ENCODE data around the gene NSRP1. TPM values are rescaled to one million over a fixed set of nuclear protein-coding genes. Genes with fewer than 3 reads are reported as not detected.
"Not testable (repeated sequence)": the region's sequence is repeated elsewhere in the genome, so short reads cannot be mapped to it uniquely, and the experiment has no call there.

Gene NSRP1
- total RNA-seq, 1 donor from 2014 or later, result 17.2 TPM

- ATAC-seq (ENCODE audit: poor library complexity) (no peak), DNase-seq (no peak)
- intact Hi-C loops (cut with DNase I), result no loop called here
Measured at GRCh38 chr17:30165960-30166359, 49.3 kb downstream of the NSRP1 start.

- no peak for ATAC-seq (ENCODE audit: poor library complexity)
- intact Hi-C loops (cut with DNase I), result no loop called here
Measured at GRCh38 chr17:30170415-30170987, 53.9 kb downstream of the NSRP1 start.

GRCh38 chr17:30172560-30172959 lies 55.9 kb downstream of the NSRP1 start:
- DNase-seq (no peak), ATAC-seq (ENCODE audit: poor library complexity) (no peak)
- intact Hi-C loops (cut with DNase I), result no loop called here

More at GRCh38 chr17:30170415-30170987, 53.9 kb downstream of the NSRP1 start:
- no peak for DNase-seq

- DNase-seq, result no peak
- intact Hi-C loops (cut with DNase I), result no loop called here
- ATAC-seq (ENCODE audit: poor library complexity), result no peak
Measured at GRCh38 chr17:30173649-30174048, 57.0 kb downstream of the NSRP1 start.

- no peak for DNase-seq
- no peak for ATAC-seq (ENCODE audit: poor library complexity)
- intact Hi-C loops (cut with DNase I), result no loop called here
Measured at GRCh38 chr17:30174556-30174955, 57.9 kb downstream of the NSRP1 start.

- intact Hi-C loops (cut with DNase I), result no loop called here
Measured at GRCh38 chr17:30176855-30177254, 60.2 kb downstream of the NSRP1 start.

GRCh38 chr17:30186761-30187160 lies 70.1 kb downstream of the NSRP1 start:
- intact Hi-C loops (cut with DNase I), result no loop called here
- DNase-seq (no peak), ATAC-seq (ENCODE audit: poor library complexity) (no peak)

More at GRCh38 chr17:30176855-30177254, 60.2 kb downstream of the NSRP1 start:
- DNase-seq (no peak), ATAC-seq (ENCODE audit: poor library complexity) (no peak)

- DNase-seq (no peak), ATAC-seq (ENCODE audit: poor library complexity) (no peak)
- intact Hi-C loops (cut with DNase I), result no loop called here
Measured at GRCh38 chr17:30187573-30187972, 71.0 kb downstream of the NSRP1 start.

- no peak for ATAC-seq (ENCODE audit: poor library complexity)
- intact Hi-C loops (cut with DNase I), result no loop called here
- no peak for DNase-seq
Measured at GRCh38 chr17:30188211-30188939, 71.8 kb downstream of the NSRP1 start.

- intact Hi-C loops (cut with DNase I), result no loop called here
- DNase-seq (no peak), ATAC-seq (ENCODE audit: poor library complexity) (no peak)
Measured at GRCh38 chr17:30191072-30191471, 74.5 kb downstream of the NSRP1 start.

GRCh38 chr17:30196504-30196903 lies 79.9 kb downstream of the NSRP1 start:
- DNase-seq (no peak), ATAC-seq (ENCODE audit: poor library complexity) (no peak)
- intact Hi-C loops (cut with DNase I), result no loop called here

- DNase-seq, result no peak
- ATAC-seq (ENCODE audit: poor library complexity), result peak; percentile 31
Measured at GRCh38 chr17:30197416-30197815, 80.8 kb downstream of the NSRP1 start.

GRCh38 chr17:30199600-30199999 lies 83.0 kb downstream of the NSRP1 start:
- intact Hi-C loops (cut with DNase I), result no loop called here
- ATAC-seq (ENCODE audit: poor library complexity), result no peak
- DNase-seq, result no peak

More at GRCh38 chr17:30197416-30197815, 80.8 kb downstream of the NSRP1 start:
- intact Hi-C loops (cut with DNase I), result no loop called here

GRCh38 chr17:30200106-30200505 lies 83.5 kb downstream of the NSRP1 start:
- intact Hi-C loops (cut with DNase I), result no loop called here
- DNase-seq (no peak), ATAC-seq (ENCODE audit: poor library complexity) (no peak)

- intact Hi-C loops (cut with DNase I); ATAC-seq (ENCODE audit: poor library complexity): not testable (repeated sequence)
Measured at GRCh38 chr17:30200656-30201055, 84.0 kb downstream of the NSRP1 start.

GRCh38 chr17:30203471-30203981 lies 86.9 kb downstream of the NSRP1 start:
- intact Hi-C loops (cut with DNase I), result no loop called here
- DNase-seq, result no peak
- no peak for ATAC-seq (ENCODE audit: poor library complexity)

More at GRCh38 chr17:30200656-30201055, 84.0 kb downstream of the NSRP1 start:
- DNase-seq, result not testable (repeated sequence)

GRCh38 chr17:30207655-30208054 lies 91.0 kb downstream of the NSRP1 start:
- DNase-seq, result no peak
- intact Hi-C loops (cut with DNase I), result no loop called here
- no peak for ATAC-seq (ENCODE audit: poor library complexity)

GRCh38 chr17:30208214-30208613 lies 91.6 kb downstream of the NSRP1 start:
- no peak for ATAC-seq (ENCODE audit: poor library complexity)
- no peak for DNase-seq
- intact Hi-C loops (cut with DNase I), result no loop called here

GRCh38 chr17:30209930-30210329 lies 93.3 kb downstream of the NSRP1 start:
- ATAC-seq (ENCODE audit: poor library complexity) (no peak), DNase-seq (no peak)
- intact Hi-C loops (cut with DNase I), result no loop called here

GRCh38 chr17:30210366-30210765 lies 93.8 kb downstream of the NSRP1 start:
- no peak for ATAC-seq (ENCODE audit: poor library complexity)
- intact Hi-C loops (cut with DNase I), result no loop called here
- no peak for DNase-seq

Measured in Right ventricle myocardium superior (tissue), 1 donor.